LNCAP (cell line): Measurements from ENCODE around the gene ZMYND11.

ENCODE experiments used
- TF ChIP-seq, protein P1 (sequence below): fragments of 450-650 bp; IDR thresholded peaks from 2 replicates; pipeline ENCODE4 v1.5.1; 2017; ENCODE audit warnings: mild to moderate bottlenecking

ZMYND11 gene

DNA sequence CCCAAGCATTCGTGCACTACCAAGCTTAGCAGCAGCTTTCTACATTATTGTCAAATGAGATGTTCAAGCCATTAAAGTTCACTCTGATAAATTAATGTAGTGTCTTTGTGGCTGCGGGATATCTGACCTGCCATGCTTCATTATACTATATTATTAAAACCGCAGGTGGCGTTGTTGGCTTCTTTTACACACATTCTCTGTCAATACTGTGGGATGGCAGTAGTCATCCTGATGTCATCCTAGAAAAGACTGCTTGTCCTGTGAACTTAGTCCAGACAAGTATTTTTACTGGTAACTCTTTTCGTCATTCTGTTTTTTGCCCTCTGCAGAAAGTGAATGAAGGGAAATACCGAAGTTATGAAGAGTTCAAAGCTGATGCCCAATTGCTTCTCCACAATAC lies 103.9 kb downstream of the ZMYND11 start:
- TF ChIP-seq, protein P1, sequence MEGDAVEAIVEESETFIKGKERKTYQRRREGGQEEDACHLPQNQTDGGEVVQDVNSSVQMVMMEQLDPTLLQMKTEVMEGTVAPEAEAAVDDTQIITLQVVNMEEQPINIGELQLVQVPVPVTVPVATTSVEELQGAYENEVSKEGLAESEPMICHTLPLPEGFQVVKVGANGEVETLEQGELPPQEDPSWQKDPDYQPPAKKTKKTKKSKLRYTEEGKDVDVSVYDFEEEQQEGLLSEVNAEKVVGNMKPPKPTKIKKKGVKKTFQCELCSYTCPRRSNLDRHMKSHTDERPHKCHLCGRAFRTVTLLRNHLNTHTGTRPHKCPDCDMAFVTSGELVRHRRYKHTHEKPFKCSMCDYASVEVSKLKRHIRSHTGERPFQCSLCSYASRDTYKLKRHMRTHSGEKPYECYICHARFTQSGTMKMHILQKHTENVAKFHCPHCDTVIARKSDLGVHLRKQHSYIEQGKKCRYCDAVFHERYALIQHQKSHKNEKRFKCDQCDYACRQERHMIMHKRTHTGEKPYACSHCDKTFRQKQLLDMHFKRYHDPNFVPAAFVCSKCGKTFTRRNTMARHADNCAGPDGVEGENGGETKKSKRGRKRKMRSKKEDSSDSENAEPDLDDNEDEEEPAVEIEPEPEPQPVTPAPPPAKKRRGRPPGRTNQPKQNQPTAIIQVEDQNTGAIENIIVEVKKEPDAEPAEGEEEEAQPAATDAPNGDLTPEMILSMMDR = no peak

DNA sequence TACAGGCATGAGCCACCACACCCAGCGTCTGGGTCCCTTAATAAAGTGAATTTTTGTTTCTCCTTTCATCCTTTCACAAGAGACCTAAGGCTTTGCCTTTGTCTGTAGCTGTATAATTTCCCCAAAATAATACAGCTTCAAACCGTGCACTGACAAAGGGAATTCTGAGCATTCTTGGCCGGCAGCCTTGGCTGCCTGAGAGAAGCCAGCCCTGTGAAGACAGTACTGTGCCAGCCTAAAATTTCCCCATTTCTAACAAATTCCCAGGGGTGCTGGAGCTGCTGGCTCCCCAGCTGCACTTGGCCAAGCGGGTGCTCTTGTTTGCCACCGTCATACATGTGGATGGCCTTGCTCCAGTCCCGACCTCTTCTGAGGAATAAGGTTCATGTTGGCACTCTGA lies 106.2 kb downstream of the ZMYND11 start:
- TF ChIP-seq, protein P1 = no peak

DNA sequence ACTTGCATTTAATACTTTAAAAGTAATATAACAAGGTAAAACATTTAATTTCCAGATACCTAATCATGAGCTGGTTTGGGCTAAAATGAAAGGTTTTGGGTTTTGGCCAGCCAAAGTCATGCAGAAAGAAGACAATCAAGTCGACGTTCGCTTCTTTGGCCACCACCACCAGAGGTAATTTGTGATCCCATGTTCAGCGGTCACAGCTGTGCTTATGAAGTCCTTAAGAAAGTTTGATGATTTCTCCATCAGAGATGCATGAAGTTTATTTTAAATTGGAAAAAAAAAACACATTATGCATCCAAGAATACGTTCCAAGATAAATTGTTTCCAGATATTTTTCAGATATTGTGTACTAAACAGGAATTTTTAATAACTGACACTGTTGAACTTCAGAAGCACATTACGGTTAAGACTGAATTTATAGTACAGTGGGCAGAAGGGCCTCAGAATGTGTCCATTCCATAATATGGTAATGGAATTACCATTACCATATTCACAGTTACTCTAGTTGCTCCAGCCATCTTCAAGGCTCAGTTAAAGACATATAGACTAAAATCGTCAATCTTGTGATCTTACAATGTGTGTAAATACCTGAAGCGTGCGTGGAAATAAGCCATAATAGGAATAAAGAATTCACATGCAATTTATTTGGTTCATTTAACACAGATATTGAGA lies 106.8 kb downstream of the ZMYND11 start:
- TF ChIP-seq, protein P1 = no peak

DNA sequence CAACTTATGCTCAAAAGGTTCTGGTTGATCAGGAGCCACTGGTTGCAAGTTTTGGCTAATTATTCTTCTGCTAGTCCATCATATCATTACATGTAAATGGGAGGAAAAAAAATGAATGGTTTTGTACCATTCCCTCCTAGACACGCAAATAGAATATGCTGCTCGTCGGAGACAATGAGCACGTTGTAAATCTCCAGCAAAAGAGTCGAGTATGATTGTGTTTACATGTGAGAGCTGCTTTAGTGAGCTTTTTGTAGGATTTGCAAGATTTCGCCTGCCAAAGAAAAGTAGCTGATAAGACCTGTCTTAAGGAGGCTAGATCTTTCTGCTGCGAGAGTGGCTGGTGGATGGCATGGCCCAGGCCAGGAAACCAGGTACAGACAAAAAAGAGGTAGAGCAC lies 109.0 kb downstream of the ZMYND11 start:
- TF ChIP-seq, protein P1 = no peak

DNA sequence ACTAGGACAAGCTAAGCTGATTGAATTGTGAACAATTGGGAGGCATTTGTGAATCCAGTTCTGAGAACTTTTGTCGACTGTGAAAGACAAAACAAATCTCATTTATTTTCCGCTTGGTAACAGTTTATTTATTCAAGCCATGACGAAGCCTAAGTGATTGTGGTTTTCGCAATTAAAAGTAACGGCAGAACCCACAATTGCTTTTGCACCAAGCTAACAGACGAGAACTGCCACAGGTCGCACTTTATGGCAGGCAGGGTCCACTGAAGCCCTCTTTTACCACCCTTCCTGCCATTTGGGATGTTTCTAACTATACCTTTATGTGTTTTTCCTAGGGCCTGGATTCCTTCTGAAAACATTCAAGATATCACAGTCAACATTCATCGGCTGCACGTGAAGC lies 111.2 kb downstream of the ZMYND11 start:
- TF ChIP-seq, protein P1 = no peak

DNA sequence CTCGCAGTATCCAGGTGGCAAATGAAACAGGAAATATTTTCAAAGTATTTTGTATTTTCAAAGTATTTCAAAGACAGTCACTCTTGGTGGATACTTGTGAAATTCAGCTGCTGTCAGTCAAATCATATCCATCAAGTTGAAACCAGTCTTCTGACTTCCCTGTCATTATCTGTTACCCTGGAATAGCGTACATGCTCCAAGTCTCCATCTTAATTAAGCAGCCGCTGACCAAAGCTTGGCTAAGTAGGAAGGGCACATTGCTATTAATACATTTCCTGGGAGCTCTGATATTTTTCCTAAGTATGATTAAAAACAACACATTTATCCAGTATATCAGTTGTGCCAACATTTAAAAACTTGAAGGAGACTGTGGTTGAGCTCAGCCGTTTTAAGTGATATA lies 112.2 kb downstream of the ZMYND11 start:
- TF ChIP-seq, protein P1 = no peak

DNA sequence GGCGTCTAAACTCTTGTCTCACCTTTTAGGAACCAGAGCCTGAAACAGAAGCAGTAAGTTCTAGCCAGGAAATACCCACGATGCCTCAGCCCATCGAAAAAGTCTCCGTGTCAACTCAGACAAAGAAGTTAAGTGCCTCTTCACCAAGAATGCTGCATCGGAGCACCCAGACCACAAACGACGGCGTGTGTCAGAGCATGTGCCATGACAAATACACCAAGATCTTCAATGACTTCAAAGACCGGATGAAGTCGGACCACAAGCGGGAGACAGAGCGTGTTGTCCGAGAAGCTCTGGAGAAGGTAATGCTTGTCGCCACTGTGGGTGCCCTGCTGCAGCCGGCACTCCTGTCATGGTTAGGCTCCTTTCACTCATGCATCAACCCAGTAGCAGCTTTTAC lies 113.1 kb downstream of the ZMYND11 start:
- TF ChIP-seq, protein P1 = no peak
